ENCODE measurements around the gene SORCS2. TPM values are rescaled to one million over a fixed set of nuclear protein-coding genes. Genes with fewer than 3 reads are reported as not detected.

The SORCS2 gene
- total and polyA plus RNA-seq, 2 of the 8 experiments (the other 6 are each of a cell fraction or from before 2014, with no cell fraction given) = 0.36 to 1.8 TPM

GRCh38 chr4:7510066-7510465 is 317.7 kb downstream of the SORCS2 start (continued):
- TF ChIP-seq SIN3A (conservative IDR thresholded peaks at IDR 0.05 in 1 of 2, IDR thresholded peaks at IDR 0.05 in 1 of 2; ENCODE audit: low read depth in 1 of 2, low read length in 2 of 2) (no peak), MAFK (IDR thresholded peaks at IDR 0.05; ENCODE audit: low read depth, low read length) (no peak)
